ENCODE results near the gene EXOC4.

GRCh38 chr7:133518718-133519117, 265.8 kb downstream of the EXOC4 start:
- TF ChIP-seq HMGXB4 (CRISPR knock-in tag; IDR thresholded peaks at IDR 0.05; ENCODE audit: borderline replicate concordance in 1 of 2, low read depth in 1 of 2): no peak
- no peak for TF ChIP-seq EZH2 (conservative IDR thresholded peaks at IDR 0.05; ENCODE audit: low read depth, low read length)
- TF ChIP-seq HDAC2 (CRISPR knock-in tag; IDR thresholded peaks at IDR 0.05): no peak
- TF ChIP-seq ZNF121 (CRISPR knock-in tag; IDR thresholded peaks at IDR 0.05): no peak
- TF ChIP-seq ZBTB37 (CRISPR knock-in tag; IDR thresholded peaks at IDR 0.05): no peak
- no peak for TF ChIP-seq ZEB1 (IDR thresholded peaks at IDR 0.05; ENCODE audit: insufficient replicate concordance, low read depth)
- TF ChIP-seq POLR2A (IDR thresholded peaks at IDR 0.05; ENCODE audit: insufficient read depth in 1 of 2, low read depth in 2 of 2, low read length in 2 of 2): no peak
- no peak for TF ChIP-seq POLR2AphosphoS5 (IDR thresholded peaks at IDR 0.05; ENCODE audit: low read depth, low read length)
- no peak for TF ChIP-seq FOXJ3 (CRISPR knock-in tag; IDR thresholded peaks at IDR 0.05; ENCODE audit: borderline replicate concordance)

Measured in HepG2 (cell line).